GM13976 (cell line): Measurements from ENCODE around the gene JAGN1.
"Not testable (repeated sequence)": the region's sequence is repeated elsewhere in the genome, so short reads cannot be mapped to it uniquely, and the experiment has no call there.

ENCODE experiments used
- DNase-seq: peaks from one replicate; pipeline ENCODE4 v3.0.0; 2012; ENCODE audit warnings: low spot score
- in situ Hi-C: fragments of 300-500 bp; cut with MboI; formaldehyde crosslinking; loops from one replicate; pipeline ENCODE4 v1.12.0; 2022; ENCODE audit warnings: low sequenced_read_pairs, mixed read lengths, inconsistent platforms; ENCODE audit not compliant: unreplicated experiment
- TF ChIP-seq, protein P1 (sequence below): IDR thresholded peaks from 2 replicates; pipeline ENCODE4 v1.5.1; 2012; ENCODE audit warnings: borderline replicate concordance, mild to moderate bottlenecking; ENCODE audit not compliant: insufficient read depth; ENCODE audit errors: extremely low read depth, missing control alignments, control extremely low read depth

The JAGN1 gene

DNA sequence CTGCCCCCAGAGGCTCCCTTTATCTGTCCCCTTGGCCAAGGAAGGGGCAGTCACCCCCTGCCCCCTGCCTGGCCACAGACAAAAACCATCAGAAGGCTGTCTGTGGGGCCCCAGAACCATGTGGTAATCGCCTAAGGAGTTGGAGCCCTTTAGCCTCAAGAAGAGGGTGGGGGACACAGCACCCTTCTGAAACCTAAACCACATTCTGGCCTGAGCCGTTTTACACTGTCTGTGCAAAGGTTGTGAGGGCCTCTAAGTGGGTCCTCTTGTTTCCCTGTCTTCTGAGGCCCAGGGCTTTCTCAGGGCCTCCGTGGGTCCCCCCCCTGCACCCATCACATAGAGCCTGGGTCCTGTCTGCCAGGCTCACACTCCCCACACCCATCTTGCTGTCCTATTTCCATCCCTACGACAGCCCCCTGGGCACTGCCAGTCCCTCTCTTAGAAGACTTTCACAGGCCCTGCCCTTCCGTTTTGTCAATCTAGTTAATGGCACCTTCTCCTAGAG is 28.7 kb upstream of the JAGN1 start:
- in situ Hi-C loops, result no loop called here
- DNase-seq, result peak; percentile 27
- TF ChIP-seq, protein P1, sequence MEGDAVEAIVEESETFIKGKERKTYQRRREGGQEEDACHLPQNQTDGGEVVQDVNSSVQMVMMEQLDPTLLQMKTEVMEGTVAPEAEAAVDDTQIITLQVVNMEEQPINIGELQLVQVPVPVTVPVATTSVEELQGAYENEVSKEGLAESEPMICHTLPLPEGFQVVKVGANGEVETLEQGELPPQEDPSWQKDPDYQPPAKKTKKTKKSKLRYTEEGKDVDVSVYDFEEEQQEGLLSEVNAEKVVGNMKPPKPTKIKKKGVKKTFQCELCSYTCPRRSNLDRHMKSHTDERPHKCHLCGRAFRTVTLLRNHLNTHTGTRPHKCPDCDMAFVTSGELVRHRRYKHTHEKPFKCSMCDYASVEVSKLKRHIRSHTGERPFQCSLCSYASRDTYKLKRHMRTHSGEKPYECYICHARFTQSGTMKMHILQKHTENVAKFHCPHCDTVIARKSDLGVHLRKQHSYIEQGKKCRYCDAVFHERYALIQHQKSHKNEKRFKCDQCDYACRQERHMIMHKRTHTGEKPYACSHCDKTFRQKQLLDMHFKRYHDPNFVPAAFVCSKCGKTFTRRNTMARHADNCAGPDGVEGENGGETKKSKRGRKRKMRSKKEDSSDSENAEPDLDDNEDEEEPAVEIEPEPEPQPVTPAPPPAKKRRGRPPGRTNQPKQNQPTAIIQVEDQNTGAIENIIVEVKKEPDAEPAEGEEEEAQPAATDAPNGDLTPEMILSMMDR, result no peak

DNA sequence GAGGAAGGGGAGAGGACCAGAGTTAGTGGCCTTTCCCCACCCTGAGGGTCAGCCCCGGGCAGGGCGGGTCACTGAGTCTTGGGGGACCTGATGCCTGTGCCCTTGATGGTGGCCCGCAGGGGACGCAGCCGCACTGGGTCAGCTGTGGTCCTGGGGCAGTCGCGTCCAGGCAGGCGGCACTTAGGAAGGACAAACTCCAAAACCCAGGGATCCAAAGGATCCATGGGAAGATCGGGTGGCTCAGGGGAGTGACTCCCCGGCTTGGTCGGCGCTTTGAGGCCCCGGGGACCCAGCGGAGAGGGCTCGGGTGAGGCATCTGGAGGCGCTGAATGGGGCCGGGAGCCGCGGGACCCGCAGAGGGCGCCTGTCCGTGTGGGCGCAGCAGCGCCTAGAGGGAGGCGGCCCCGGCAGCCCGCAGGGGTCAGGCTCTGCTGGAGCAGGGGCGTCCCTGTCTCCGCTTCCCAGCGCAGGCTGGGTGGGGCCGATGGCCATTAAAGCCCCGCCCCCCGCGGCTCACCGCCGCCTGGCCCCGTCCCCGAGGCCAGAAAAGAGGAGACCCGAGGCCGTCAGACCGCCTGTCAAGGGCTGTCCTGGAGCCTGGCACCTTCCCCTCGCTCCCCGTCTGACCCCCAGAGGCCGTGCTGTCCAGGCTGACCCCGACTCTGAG is 27.9 kb upstream of the JAGN1 start:
- in situ Hi-C loops, result no loop called here
- TF ChIP-seq, protein P1, result peak; percentile 26
- DNase-seq, result peak; percentile 82

DNA sequence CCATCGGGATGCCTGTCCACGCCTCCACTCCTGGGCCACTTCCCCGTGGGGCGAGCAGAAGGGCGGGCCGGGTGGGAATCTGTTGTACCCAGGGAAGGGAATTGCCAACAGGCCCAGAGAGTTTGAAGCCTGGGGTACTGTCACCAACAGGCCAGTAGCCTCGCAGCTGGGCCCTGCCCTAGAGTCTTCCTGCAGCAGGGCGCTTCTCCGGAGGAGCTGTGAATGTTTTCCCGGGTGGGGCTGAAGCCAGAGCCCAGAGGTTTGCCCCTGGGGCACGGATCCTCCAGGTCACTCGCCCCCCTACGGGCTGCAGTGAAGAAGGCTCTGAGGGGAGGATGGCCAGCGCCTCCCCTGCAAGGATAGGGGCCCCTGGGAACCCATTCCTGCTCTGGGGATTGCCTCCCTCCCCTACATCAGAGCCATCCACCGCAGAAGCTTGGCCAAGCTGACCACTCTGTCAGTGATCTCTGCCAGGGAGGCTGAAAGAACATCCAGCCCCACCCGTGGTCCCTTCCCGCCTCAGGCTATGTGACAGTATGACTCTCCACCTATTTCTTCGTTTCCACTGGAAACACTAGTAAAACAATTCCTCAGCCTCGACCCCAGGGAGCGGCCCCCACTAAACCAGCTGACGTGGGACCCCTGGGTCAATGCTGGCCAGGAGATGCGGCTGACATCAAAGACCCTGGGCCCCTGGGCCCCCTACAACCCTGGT is 27.2 kb upstream of the JAGN1 start:
- in situ Hi-C loops, result no loop called here
- TF ChIP-seq, protein P1, result no peak

DNA sequence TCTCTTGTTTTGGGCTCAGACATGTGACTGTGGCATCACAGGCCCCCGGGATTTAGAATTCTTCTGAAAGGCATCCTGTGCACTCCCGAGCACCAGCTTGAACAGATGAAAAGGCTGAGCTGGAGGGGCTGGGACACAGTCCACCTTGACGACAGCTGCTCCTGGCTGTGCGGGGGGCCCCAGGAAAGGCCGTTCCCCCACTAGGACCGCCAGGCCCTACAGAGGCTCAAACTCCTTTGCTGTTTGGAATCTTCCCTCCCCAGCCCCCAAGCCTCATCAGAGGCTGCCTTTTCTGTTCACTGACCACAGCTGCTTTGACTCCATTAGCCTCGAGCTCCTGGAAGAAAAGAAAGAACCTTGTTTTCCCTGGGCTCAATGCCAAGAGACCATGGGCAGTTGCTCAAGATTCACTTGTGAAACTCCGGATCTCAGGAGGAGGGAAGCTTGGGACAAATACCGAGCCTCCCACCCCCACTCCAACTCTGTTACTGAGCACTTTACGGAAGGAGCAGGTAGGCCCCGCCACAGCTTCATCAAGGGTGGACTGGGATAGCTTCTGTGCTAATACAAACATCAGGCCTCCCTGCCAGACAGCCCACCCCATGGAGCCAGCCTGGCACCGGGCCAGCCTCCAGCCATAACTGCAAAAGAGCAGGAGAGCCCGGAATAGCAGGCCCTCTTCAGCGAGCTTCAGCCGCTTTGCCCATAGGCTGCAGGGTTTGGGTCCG is 26.0 kb upstream of the JAGN1 start:
- DNase-seq, result no peak
- TF ChIP-seq, protein P1, result no peak
- in situ Hi-C loops, result no loop called here

More for the DNA sequence above, 27.2 kb upstream of the JAGN1 start:
- no peak for DNase-seq

DNA sequence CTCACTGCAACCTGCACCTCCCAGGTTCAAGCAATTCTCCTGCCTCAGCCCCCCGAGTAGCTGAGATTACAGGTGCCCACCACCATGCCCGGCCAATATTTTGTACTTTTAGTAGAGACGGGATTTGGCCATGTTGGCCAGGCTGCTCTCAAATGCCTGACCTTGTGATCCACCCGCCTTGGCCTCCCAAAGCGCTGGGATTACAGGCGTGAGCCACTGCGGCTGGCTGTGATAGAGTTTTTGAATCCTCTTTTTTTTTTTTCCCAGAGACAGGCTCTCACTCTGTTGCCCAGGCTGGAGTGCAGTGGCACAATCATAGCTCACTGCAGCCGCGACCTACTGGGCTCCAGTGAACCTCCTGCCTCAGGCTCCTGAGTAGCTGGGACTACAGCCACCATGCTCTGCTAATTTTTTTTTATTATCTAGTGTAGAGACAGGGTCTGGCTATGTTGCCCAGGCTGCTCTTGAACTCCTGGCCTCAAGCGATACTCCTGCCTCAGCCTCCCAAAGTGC is 25.2 kb upstream of the JAGN1 start:
- in situ Hi-C loops, DNase-seq: not testable (repeated sequence)

DNA sequence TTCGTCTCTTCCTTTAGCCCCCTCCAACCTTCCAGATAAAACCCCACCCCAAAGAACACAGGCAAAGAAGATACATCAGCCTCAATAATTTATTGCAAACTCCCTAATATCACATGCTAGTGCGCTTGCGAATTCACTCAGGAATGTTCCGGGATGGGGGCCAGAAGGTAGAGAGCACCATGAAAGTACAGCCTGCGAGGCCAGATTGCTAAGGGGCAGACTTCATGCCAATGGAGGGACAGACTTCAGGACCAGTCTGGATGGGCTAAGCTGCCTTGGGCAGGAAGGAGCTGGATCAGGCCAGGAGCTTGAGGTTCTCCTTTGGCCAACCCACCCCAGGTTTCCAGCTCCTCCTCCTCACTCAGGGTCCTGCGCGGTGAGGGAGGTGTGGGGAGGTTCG is 23.8 kb upstream of the JAGN1 start:
- no peak for DNase-seq
- TF ChIP-seq, protein P1, result no peak
- in situ Hi-C loops, result no loop called here
